ENCODE results near the gene RABGAP1L.

RABGAP1L gene

GRCh38 chr1:174935961-174936727 lies 776.8 kb downstream of the RABGAP1L start:
- no peak for TF ChIP-seq CTCF (IDR thresholded peaks at IDR 0.05; ENCODE audit: control extremely low read depth, extremely low read depth, low read depth, missing control alignments)
- ChIA-PET CTCF (interaction anchor here (0.7 to 1.8 kb wide), 6 partner anchors 9 to 167 kb away, joined by 3 to 8 read pairs (median 3); no protein-coding TSS in a partner anchor), POLR2A (interaction anchor here (0.7 kb wide), 1 partner anchor 60 kb away, joined by 5 read pairs; no protein-coding TSS in a partner anchor)
- DNase-seq (ENCODE audit: extremely low spot score) = no peak

DNA sequence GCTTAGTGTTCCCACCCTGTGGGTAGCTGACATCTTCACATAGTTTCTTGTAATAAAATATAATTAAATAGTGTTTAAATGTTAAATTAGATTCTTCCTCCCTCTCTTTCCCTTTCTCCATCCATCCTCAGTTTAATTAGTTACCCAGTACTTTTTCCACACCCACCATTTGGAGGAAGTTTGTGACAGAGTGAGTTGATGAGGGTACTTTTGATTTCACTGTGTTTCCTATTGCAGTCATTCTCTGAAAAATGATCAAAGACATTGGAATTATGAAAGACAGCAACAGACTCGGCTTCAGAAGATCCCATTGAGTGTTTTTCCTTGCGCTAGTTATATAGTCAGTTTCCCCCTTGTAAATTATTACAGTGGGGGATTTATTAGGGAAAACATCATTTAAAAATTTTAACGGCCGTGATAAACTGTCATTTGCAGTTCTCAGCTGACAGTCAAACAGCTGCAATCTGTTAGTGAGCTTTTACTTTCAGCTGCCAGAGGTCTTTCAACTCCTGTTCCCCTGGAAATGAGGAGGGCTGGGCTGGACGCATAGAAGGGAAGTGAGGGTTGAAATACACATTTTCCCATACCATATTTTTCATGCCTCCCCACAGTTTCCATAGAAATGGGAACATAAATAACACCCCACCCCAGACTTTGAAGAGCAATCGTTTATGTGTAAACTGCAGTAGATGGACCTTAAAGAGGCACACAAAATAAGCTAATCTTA lies 779.1 kb downstream of the RABGAP1L start:
- peak; percentile 16 for DNase-seq (ENCODE audit: extremely low spot score)
- ChIA-PET POLR2A (no interaction called here), CTCF (interaction anchor here (1.2 to 1.5 kb wide), 4 partner anchors 11 to 676 kb away, joined by 3 to 5 read pairs (median 4); no protein-coding TSS in a partner anchor)
- no peak for TF ChIP-seq CTCF (IDR thresholded peaks at IDR 0.05; ENCODE audit: control extremely low read depth, extremely low read depth, low read depth, missing control alignments)

DNA sequence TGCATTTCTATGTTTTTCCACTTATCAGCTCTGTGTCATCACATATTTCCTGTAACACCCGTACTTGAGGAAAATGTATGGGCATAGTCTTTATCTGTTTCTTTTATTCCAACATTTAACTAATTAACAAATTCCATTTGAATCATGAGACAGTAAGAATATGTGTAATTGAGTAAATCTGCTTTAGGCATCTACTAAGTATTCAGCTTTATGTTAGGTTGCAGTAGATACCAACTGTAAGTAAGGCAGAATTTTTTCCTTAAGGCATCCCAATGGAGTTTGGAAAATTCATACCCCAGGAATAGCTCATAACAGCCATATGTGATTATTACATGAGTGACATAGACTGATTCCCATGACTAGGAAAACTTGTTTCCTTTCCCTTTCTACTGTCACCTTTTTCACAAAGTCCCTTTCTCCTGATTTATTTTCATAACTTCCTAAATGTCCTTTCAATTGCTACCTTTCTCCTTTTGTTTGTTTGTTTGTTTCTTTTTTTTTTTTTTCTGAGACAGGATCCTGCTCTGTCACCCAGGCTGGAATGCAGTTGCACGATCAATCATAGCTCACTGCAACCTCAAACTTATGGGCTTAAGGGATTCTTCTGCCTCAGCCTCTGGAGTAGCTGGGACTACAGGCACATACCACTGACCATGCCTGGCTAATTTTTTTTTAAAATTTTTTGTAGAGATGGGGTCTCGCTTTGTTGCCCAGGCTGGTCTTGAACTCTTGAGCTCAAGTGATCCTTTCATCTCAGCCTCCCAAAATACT lies 780.6 kb downstream of the RABGAP1L start:
- ChIA-PET CTCF (interaction anchor here (0.9 to 1.5 kb wide), 4 partner anchors 9 to 678 kb away, joined by 3 to 5 read pairs (median 4); no protein-coding TSS in a partner anchor), POLR2A (interaction anchor here (1.1 kb wide), 1 partner anchor 13 kb away, joined by 6 read pairs; no protein-coding TSS in a partner anchor)

DNA sequence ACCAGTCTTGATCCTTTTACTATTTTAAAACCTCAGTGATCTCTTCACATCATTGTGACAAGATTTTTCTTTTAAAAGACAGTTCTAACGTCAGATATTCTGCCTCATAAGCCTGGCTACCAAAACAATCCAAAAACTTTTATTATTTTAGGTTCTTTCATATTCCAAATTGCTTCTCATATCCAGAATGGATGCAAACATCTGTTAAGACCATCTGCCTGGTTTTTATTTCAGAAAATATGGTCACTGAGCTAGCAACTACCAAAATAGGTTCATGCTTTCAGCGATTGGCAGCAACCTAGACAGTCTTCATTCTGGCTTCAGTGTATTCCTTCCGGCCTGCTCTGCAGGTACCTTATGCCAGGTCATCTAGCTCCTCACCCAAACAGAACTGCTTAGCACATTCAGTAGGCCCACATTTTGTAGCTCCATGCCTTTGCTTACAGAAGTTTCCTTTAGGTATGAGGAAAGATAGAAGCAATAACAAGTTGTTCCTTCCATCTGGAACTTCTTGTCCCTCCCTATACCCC lies 781.4 kb downstream of the RABGAP1L start:
- CTCF ChIA-PET = interaction anchor here (0.8 to 1.2 kb wide), 3 partner anchors 10 to 678 kb away, joined by 3 to 4 read pairs (median 3); no protein-coding TSS in a partner anchor
- no peak for TF ChIP-seq CTCF (IDR thresholded peaks at IDR 0.05; ENCODE audit: control extremely low read depth, extremely low read depth, low read depth, missing control alignments)
- DNase-seq (ENCODE audit: extremely low spot score) = no peak
- POLR2A ChIA-PET = no interaction called here

More for the DNA sequence above, 780.6 kb downstream of the RABGAP1L start:
- no peak for DNase-seq (ENCODE audit: extremely low spot score)
- TF ChIP-seq CTCF (IDR thresholded peaks at IDR 0.05; ENCODE audit: control extremely low read depth, extremely low read depth, low read depth, missing control alignments) = no peak

- CTCF ChIA-PET = interaction anchor here (0.8 to 1.3 kb wide), 9 partner anchors 8 to 172 kb away, joined by 3 to 8 read pairs (median 3); no protein-coding TSS in a partner anchor
- DNase-seq (ENCODE audit: extremely low spot score) = no peak
- no peak for TF ChIP-seq CTCF (IDR thresholded peaks at IDR 0.05; ENCODE audit: control extremely low read depth, extremely low read depth, low read depth, missing control alignments)
- POLR2A ChIA-PET = no interaction called here
Observed at GRCh38 chr1:174942547-174943255, 783.4 kb downstream of the RABGAP1L start.
